ENCODE data around the gene DIAPH3.
"Not testable (repeated sequence)": the region's sequence is repeated elsewhere in the genome, so short reads cannot be mapped to it uniquely, and the experiment has no call there.

The DIAPH3 gene, protein sequence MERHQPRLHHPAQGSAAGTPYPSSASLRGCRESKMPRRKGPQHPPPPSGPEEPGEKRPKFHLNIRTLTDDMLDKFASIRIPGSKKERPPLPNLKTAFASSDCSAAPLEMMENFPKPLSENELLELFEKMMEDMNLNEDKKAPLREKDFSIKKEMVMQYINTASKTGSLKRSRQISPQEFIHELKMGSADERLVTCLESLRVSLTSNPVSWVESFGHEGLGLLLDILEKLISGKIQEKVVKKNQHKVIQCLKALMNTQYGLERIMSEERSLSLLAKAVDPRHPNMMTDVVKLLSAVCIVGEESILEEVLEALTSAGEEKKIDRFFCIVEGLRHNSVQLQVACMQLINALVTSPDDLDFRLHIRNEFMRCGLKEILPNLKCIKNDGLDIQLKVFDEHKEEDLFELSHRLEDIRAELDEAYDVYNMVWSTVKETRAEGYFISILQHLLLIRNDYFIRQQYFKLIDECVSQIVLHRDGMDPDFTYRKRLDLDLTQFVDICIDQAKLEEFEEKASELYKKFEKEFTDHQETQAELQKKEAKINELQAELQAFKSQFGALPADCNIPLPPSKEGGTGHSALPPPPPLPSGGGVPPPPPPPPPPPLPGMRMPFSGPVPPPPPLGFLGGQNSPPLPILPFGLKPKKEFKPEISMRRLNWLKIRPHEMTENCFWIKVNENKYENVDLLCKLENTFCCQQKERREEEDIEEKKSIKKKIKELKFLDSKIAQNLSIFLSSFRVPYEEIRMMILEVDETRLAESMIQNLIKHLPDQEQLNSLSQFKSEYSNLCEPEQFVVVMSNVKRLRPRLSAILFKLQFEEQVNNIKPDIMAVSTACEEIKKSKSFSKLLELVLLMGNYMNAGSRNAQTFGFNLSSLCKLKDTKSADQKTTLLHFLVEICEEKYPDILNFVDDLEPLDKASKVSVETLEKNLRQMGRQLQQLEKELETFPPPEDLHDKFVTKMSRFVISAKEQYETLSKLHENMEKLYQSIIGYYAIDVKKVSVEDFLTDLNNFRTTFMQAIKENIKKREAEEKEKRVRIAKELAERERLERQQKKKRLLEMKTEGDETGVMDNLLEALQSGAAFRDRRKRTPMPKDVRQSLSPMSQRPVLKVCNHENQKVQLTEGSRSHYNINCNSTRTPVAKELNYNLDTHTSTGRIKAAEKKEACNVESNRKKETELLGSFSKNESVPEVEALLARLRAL

DNA sequence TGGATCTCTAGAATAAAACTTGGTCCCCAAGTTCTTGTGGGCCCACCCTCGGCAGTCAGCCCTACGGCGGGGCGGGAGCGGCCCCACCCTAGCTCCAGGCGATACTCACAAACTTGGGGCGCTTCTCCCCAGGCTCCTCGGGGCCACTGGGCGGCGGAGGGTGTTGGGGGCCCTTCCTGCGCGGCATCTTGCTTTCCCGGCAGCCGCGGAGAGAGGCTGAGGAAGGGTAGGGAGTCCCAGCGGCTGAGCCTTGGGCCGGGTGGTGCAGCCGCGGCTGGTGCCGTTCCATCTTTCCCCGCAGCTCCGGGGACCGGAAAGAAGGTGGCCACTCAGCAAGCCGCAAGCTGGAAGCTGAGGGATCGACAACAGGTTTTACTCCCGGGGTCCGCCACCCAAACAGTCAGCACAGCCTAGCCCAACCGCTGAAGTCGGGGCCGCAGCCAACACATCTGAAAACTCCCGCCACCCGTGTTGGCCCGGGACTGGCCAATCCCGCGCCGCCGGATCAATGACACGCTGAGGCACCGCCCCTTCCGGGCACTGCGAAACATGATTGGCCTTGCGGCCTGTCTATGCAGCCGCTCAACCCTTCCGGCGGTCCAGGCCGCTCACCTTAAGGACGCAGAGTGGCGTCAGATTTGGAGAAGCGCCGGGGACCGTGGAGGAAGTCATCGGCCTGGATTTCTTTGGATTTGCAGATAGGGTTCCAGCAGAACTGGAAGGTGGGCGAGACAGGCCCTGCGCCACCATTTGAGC is at the start of gene DIAPH3:
Gene DIAPH3, minus strand, starts transcription at position 451 of the 756 bp plus-strand sequence. Its CDS starts 162 bp downstream, at position 289.
- peak; percentile 94 for DNase-seq (ENCODE audit: low spot score)

DNA sequence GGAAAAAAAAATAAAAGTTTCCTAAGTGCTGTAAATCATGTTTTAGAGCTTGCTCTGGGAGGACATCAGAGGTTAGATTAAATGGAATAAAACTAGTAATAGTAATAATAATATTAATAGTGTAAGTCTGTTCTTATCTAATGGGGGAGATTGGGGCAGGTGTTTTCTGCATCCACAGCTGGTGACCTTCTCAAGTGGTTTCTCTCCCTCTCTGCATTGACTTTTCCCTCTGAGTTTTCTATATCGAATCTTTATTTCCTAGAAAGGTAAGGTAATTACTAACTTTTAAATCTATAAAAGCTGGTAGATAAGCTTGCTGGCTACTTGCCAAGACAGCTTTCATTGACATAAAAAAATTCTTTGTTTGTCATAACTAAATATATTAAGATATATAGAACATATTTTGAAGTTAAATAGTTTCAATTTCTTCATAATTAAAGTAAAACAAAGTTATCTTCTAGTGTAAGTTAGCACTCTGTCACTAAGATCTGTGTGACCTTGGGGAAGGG is 49.6 kb upstream of the DIAPH3 start:
- DNase-seq (ENCODE audit: low spot score), result no peak

DNA sequence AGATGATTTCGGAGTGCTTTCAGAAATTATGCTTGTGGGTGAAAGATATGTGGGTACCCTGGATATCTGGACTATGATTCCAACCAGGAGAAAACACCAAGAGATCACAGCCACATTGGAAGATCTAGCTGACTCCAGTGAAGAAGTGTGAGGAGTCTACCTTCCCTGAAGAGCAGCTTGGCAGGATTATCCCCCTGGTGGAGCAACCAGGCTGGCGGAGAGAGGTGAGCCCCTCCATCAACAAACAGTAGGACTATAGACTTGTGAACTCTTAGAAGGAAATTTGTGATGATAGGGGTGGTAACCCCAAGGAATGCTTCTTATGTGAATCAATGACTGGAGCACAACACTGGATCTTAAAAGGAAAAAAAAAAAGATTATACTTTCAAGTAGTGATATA is 47.8 kb upstream of the DIAPH3 start:
- DNase-seq (ENCODE audit: low spot score), result no peak

DNA sequence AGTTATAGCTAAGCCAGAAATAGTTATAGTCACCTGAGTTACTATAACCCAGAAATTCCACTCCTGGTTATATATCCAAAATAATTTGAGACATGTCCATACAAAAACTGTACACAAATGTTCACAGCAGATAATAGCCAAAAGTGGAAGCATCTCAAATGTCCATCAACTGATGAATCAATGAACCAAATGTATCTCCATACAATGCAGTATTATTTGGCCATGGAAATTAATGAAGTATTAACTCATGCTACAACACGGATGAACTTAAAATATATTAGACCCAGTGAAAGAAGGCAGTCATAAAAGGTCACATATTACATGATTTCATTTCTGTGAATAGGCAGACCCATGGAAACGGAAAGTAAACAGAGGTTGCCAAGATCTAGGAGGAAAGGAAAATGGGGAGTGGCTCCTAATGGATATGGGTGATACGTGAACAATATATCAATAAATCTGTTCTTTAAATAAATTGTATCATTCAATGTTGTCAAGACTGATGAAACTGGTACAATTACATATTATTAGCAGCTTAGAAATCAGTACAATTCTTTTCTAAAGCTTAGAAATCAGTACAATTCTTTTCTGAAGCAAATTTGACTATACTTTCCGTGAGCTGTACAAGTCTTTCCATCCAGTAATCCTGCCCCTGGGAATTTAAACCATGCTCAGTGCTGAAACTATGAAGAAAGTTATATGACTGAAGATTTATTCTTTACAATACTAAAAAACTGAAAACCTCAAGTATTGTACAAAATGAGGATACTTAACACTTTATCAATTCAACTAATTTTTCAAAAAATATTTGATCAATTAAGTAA is 47.0 kb upstream of the DIAPH3 start:
- no peak for DNase-seq (ENCODE audit: low spot score)

DNA sequence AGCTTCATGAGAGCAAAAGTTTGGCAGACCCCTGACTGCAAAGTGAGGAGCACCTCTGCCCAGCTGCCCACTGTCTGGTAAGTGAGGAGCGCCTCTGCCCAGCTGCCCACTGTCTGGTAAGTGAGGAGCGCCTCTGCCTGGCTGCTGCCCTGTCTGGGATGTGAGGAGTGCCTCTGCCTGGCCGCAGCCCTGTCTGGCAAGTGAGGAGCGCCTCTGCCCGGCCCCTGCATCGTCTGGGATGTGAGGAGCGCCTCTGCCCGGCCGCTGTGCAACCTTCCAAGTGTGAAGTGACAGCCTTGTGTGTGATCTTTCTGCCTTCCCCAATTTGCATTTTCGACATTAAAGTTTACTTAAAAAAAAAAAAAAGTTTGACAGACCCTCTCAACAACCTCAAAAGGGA is 41.8 kb upstream of the DIAPH3 start:
- DNase-seq (ENCODE audit: low spot score), result not testable (repeated sequence)

DNA sequence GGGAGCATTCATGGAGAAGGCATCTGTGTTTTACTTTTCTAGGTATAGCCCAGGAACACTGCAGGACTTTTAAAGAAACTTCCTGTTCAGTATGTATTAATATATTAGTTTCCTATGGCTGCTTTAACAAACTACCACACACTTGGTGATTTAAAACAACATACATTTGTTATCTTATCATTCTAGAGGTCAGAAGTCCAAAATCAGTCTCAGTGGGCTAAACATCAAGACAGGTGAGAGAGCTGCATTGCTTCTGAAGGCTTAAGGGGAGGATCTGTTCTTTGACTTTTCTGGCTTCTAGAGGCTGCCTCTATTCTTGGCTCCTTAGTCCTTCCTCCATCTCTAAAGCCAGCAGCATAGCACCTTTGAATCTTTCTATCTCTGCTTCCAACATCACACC is 37.6 kb upstream of the DIAPH3 start:
- DNase-seq (ENCODE audit: low spot score), result no peak

DNA sequence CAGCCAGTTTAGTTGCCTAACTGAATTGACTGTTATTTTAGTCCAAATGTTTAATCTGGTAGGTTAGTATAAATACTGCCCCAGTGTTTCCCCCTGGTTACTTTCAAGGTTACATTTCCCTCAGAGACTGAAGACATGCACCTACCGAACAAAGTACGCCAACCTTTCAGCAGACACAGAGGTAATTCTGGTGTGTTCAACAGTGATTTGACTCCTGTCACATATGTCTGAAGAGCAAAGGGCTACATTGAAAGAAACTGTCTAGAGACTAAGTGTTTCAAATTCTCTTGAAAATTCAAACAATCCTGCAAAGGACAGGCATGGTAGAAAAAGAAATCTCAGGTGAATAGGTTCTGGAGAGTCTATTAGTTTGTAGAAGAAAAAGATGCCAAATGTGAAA is 32.2 kb upstream of the DIAPH3 start:
- DNase-seq (ENCODE audit: low spot score), result not testable (repeated sequence)

DNA sequence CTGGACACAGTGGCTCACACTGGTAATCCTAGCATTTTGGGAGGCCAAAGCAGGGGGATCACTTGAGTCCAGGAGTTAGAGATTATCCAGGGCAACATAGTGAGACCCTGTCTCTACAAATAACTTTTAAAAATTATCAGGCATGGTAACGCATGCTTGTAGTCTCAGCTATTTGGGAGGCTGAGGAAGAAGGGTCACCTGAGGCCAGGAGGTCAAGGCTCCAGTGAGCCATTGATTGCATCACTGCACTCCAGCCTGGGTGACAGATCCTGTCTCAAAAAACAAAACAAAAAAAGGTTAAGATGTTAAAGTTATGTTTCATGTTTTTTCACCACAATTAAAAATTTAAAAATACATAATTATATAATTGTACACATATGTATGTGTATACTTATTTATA is 19.2 kb upstream of the DIAPH3 start:
- no peak for DNase-seq (ENCODE audit: low spot score)

DNA sequence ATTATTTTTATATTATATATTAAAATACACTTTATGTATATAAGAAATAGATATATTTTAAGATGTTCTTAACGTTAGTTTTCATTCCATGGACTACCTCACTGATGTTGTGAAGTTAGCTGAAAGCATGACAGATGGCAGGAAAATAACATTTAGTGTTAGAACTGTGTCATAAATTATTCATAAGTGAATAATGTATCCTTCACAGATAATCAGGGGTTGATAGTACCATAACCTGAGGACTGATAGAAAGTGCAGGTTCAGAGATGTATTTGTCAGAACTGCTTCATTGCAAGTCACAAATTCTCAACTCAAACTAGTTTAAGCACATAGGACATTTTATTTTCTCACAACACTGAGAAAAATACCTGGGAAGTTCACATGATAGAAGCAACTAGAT is 14.6 kb upstream of the DIAPH3 start:
- no peak for DNase-seq (ENCODE audit: low spot score)

DNA sequence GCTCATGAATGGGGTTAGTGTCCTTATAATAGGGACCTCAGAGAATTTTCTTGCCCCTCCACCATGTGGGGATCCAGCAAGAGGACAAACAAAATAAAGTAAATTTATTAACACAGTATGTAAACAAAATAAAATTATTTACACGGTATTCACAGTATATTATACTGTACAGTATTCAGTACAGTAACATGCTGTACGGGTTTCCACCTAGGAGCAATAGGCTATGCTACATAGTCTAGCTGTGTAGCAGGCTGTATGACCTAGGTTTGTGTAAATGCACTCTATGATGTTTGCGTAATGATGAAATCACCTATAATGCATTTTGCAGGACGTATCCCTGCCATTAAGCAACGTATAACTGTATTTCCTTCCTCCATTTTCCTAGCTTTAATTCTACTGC is 11.8 kb upstream of the DIAPH3 start:
- DNase-seq (ENCODE audit: low spot score), result no peak

DNA sequence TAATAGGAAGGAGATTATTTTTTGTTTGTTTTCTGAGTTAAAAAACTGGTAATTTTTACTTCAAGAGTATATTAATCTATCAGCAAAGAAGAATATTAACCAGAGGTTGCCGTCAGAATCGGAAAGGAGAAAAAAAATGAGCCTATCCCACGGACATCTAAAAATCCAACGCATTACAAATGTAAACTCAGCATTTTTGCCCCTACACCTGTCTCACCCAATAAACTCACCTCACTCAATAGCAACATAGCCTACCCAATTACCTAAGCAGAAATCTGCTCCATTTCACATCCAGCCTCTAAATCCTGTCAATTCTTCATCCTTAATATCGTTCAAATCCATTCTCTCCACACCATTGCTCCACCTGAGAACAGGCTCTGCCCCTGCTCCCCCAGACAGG is 10.4 kb upstream of the DIAPH3 start:
- no peak for DNase-seq (ENCODE audit: low spot score)

DNA sequence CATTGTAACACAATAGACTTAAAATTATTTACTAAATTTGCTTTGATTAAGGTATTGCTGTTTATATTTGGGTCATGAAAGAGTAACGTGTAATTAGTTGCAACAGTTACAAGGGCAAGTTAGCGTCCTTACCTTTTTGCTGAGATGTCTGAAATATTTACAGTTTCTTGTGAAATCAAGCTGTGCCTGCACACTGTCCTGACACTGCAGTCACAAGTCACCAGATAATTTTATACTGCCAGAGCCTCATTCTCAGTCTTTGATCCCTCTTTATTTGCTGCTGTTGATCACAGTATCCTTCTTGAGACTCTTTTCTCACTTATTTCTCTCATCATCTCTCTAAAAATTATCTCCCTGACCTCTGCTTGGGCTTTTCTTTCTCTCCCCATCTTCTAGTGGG is 8.4 kb upstream of the DIAPH3 start:
- no peak for DNase-seq (ENCODE audit: low spot score)

DNA sequence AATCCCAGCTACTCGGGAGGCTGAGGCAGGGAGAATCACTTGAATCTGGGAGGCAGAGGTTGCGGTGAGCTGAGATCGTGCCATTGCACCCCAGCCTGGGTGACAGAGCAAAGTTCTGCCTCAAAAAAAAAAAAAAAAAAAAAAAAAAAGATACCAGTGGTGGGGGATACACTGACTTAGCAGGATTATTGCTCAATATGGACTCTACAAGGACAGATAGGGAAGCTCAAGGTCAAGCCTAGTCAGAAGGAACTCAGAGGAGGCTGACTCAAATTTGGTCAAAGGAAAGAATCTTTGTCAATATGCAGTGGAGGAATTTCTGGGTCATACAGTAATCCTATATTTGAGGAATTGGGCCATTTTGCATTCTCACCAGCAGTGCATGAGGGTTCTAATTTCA is 6.7 kb upstream of the DIAPH3 start:
- no peak for DNase-seq (ENCODE audit: low spot score)

DNA sequence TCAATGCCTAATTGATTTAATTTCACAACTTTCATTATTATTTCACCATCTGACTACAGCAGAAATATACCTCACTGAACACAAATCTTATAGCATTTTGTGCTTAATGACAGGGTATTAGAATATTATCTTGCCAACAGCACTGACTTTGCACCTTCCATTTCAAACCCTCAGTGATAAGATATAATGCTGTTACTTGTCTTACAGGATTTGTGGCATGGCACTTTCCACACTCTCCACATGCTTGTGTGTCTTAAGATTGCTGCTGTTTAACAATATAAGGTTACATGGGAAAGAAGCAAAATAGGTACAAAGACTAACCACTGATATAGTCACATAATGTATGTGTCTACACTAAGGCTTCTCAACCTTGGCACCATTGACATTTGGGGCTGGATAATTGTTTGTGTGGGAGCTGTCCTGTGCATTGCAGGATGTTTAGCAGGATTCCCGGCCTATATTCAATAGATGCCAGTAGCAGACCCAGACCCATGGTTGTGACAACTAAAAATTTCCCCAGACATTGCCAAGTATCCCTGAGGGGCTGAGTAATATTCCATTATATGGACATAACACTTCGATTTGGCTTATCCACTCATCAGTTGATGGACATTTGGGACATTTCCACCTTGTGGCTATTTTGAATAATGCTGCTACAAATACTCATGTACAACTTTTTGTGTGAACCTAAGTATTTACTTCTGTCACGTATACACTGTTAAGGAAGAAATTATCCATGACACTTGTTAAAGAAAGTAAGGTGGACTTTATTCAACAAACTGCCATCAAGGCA is 5.7 kb upstream of the DIAPH3 start:
- no peak for DNase-seq (ENCODE audit: low spot score)

DNA sequence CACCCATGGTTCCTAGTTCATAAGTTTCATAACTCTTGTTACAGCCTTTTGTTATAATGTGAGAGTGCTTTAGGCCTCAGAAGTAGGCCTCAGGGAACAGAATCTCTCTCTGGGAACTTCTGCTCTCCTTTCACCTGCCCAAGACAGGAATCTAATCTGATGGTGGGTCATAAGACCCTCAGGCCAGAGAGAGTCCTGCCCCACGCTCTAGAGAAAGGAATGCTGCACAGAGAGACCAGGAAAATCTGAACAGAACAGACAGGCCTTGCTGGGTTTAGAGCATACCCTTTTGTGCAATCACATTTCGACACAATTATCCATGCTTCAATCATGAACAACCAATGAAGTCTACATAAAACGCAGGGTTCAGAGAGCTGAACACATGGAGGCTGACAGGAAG is 3.4 kb upstream of the DIAPH3 start:
- DNase-seq (ENCODE audit: low spot score), result no peak

DNA sequence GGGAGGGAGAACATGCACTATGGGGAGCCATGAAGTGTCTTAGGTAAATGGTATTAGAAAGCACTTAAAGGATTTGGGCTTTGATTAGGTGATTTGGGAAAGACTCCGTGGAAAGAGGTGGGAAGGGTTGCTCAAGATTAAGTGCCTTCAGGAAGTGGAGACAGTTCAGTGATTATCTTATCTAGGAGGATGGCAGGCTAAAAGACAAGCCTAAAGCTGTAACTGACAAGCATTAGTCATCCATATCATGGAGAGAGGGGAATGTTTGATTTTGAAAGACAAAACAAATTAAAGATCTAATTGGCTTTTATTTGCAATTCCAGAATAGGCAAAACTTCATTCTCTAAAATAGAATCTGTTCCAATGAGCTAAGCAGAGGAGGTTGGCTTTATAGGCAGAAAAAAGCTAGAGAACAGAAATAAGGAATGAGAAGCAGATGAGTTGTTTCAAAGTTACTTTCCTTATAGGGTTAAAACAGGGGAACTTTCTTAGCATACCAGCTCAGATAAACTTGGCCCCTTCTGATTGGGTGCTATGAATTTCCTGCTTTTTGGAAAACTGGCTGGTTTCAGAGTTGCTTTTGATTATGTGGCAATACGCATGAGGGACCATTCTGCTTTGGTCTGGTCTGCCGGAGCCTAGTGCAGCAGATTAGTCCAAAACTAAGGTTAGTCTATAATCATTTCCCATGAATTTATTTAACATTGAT is 1.8 kb upstream of the DIAPH3 start:
- no peak for DNase-seq (ENCODE audit: low spot score)

DNA sequence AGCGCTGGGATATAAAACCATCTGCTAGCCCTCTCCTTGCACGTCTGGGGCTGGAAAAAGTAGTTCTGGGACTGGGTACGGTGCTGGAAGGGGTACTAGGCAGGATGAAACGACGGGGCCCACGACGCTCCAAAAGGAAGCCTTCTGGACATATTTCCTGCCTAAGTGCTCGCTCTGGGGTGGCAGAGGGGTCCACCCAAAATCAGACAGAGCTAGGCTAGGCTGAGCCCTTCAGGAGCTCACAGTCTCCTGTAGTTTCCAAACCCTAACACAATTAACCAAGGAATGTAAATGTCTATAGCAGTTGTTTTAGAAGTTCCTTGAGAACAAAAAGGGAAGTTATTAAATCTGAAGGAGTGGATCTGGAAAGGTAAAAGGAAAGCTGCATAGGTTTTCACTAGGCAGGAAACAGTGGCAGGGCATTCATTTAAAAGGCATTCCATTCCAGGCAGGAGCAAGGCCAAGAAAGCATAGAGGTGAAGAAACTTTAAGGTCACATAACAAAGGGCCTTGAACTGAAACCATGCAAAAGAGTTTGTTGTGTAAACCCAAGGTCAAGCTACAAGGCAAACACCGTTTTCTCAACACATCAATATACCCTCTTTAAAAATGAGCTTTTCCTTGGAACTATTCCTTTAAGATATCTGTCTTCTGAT is 634 bp upstream of the DIAPH3 start:
- DNase-seq (ENCODE audit: low spot score), result no peak

DNA sequence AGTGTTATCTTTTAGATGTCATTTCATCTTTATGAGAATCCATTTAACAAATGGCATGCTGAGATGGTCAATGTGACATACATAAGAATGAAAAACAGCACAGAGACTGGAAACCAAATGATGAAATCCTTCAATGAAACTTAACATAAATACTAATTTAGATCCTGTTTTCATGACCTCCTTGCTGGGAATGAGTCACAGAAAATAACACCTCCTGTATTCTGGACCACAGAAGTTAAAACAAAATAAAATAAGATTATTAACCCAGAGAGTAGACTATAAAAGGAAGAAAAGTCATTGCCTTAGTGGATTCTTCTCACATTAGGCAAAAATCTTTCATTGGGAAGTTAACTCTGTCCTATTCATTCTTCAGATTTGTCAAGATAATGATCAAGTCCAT is 1.6 kb downstream of the DIAPH3 start:
- DNase-seq (ENCODE audit: low spot score), result no peak

DNA sequence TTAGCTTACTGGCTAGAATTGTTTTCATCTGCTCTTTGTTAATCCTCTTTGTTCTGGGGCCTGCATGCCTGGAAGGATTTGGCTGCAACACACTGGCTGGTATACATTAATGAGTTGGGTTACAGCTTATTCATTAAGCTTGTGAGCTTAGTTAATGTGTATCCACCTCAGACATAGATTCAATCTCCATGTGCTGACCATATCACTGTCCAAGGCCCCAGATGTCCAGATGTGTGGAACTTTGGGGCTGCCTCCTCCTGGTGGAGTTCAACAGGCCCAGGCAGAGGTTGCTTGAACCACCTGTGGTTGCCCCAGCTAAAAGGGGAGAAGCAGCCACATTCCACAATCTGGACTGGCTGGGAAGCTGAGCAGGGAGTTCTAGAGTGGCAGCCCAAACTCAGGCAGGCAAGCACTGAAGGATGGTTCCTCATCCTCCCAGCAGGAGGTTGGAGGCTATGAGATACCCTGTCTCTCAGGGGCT is 5.4 kb downstream of the DIAPH3 start:
- no peak for DNase-seq (ENCODE audit: low spot score)

Data from LoVo (cell line).